Neural progenitor cell (in vitro differentiated cells): ENCODE measurements around the gene TRAPPC5.

Experiments used
- EZH2 ChIP-seq: fragments of 200-600 bp; sonication (generic); IDR thresholded peaks from 2 replicates; pipeline ENCODE4 v1.6.1; 2017; ENCODE audit warnings: antibody characterized with exemption, mild to moderate bottlenecking, moderate library complexity
- TF ChIP-seq, protein P1 (sequence below): fragments of 200-600 bp; sonication (generic); IDR thresholded peaks from 2 replicates; pipeline ENCODE4 v1.5.1; 2017; ENCODE audit warnings: antibody characterized with exemption, mild to moderate bottlenecking

DNA sequence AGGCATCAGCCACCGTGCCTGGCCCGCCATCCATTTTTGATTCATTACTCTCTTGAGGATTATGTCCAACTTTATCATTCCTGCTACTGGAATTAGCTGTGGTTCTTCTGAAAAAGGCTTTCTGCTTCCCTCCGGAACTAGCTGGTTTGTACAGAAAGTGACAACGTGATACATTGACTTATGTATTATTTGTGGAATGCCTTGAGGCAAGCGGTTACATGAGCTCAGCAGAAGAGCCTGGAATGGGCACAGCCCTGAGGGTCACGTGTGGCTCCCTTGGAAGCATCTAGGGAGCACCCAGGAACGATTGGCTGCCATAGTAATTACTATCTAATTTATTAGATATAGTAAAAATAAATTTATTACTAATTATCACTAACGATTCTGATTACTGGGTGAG, 26.2 kb upstream of the TRAPPC5 start:
- TF ChIP-seq, protein P1, sequence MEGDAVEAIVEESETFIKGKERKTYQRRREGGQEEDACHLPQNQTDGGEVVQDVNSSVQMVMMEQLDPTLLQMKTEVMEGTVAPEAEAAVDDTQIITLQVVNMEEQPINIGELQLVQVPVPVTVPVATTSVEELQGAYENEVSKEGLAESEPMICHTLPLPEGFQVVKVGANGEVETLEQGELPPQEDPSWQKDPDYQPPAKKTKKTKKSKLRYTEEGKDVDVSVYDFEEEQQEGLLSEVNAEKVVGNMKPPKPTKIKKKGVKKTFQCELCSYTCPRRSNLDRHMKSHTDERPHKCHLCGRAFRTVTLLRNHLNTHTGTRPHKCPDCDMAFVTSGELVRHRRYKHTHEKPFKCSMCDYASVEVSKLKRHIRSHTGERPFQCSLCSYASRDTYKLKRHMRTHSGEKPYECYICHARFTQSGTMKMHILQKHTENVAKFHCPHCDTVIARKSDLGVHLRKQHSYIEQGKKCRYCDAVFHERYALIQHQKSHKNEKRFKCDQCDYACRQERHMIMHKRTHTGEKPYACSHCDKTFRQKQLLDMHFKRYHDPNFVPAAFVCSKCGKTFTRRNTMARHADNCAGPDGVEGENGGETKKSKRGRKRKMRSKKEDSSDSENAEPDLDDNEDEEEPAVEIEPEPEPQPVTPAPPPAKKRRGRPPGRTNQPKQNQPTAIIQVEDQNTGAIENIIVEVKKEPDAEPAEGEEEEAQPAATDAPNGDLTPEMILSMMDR = no peak
- no peak for TF ChIP-seq EZH2
